ENCODE results near the gene KAZN.

Gene KAZN

DNA sequence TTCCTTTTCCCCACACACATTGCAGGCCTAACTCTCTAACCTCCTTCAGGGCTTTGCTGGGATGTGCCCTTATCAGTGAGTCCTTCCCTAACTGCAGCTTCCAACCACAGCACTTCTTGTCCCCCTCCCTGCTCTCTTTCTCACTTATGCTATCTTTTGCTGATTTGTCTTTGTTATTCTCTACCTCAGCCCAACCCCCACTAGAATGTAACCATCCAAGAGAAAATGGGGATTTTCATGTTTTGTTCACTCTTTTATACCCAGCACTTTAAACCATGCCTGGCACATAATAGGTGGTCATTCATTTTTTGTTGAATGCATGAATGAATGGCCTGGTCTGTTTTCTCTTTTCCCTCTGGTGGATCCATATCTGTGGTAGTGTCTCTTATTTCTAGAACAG lies 243.5 kb downstream of the KAZN start:
- DNase-seq (ENCODE audit: low read depth) = no peak
- TF ChIP-seq, protein P1, sequence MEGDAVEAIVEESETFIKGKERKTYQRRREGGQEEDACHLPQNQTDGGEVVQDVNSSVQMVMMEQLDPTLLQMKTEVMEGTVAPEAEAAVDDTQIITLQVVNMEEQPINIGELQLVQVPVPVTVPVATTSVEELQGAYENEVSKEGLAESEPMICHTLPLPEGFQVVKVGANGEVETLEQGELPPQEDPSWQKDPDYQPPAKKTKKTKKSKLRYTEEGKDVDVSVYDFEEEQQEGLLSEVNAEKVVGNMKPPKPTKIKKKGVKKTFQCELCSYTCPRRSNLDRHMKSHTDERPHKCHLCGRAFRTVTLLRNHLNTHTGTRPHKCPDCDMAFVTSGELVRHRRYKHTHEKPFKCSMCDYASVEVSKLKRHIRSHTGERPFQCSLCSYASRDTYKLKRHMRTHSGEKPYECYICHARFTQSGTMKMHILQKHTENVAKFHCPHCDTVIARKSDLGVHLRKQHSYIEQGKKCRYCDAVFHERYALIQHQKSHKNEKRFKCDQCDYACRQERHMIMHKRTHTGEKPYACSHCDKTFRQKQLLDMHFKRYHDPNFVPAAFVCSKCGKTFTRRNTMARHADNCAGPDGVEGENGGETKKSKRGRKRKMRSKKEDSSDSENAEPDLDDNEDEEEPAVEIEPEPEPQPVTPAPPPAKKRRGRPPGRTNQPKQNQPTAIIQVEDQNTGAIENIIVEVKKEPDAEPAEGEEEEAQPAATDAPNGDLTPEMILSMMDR (conservative IDR thresholded peaks at IDR 0.05; ENCODE audit: low read length) = no peak
- no peak overlapping the region for H3K4me3 ChIP-seq (ENCODE audit: low read length)

DNA sequence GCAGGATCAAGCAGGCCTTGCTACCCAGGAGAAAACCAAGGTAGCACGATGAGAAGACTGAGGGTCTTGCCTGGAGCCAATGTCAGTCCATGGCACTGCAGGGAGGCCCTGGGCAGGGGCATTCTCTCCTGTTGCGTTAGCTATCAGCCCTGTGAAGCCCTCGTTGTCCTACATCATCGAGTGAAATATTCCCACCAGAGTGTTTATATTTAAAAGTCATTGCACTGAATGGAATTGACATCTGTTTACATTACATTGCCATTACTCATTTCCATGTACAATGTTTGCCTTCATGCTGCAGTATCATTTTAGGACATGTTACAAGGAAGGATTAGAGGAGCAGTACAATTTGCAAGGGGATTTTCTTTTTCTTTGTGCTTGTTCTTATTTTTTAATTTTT lies 243.9 kb downstream of the KAZN start:
- DNase-seq (ENCODE audit: low read depth) = no peak
- TF ChIP-seq, protein P1 (conservative IDR thresholded peaks at IDR 0.05; ENCODE audit: low read length) = no peak
- H3K4me3 ChIP-seq (ENCODE audit: low read length) = no peak overlapping the region

DNA sequence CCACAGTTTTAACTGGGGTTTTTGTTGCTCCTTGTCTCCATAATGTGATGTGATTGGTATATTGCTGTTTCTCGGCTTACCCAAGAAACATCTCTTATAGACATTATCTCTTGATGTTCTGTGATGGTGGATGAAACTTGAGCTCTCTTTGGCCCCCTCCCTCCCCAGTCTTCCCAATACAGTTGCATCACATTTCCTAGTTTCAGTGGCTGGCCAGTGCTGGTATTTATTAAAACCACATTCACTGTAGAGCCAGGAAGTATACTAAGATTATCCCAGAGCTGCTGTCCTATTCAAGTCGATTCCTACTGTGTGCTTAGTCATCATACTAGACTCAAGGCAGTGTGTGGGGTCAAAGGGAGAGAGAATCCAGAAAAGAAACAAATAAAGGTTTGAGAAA lies 244.4 kb downstream of the KAZN start:
- no peak for DNase-seq (ENCODE audit: low read depth)
- H3K4me3 ChIP-seq (ENCODE audit: low read length) = no peak overlapping the region
- TF ChIP-seq, protein P1 (conservative IDR thresholded peaks at IDR 0.05; ENCODE audit: low read length) = no peak

DNA sequence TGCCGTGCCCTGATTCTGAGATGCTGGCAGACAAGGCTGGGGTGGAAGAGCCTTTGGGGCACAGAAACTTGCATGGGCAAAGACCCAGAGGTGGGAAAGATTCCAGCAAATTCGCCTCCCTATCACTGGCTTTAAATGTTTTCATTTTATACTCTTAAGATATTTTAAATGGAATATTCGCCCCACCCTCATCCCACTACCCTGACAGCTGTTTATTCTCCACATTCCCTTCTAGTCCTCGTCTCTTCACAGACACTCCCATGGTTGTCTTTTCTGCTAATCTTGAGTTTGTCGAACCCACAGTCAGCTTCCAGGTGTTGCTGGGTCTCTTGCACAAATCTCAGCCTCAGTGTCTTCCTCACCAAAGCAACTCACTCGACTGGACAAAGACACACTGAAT lies 245.0 kb downstream of the KAZN start:
- TF ChIP-seq, protein P1 (conservative IDR thresholded peaks at IDR 0.05; ENCODE audit: low read length) = no peak
- no peak overlapping the region for H3K4me3 ChIP-seq (ENCODE audit: low read length)
- no peak for DNase-seq (ENCODE audit: low read depth)

DNA sequence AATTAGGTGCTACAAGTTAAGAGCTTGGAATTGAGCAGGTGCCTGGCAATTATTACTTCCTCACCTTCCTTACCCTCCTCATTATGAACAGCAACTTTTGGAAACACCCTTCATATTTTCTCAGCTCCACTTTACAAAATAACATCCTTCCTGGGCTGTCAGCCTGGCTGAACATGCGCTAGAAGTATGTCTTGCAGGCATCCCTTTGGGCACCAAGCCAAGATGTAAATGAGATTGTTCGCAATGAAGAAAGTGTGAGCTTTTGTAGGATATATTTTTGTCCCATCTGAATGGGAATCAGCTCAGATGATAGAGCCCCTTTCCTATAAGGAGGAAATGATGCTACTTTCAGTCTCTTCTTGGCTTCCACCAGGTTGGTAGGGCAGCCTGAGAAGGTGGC lies 245.9 kb downstream of the KAZN start:
- TF ChIP-seq, protein P1 (conservative IDR thresholded peaks at IDR 0.05; ENCODE audit: low read length) = no peak
- no peak for DNase-seq (ENCODE audit: low read depth)
- H3K4me3 ChIP-seq (ENCODE audit: low read length) = no peak overlapping the region

DNA sequence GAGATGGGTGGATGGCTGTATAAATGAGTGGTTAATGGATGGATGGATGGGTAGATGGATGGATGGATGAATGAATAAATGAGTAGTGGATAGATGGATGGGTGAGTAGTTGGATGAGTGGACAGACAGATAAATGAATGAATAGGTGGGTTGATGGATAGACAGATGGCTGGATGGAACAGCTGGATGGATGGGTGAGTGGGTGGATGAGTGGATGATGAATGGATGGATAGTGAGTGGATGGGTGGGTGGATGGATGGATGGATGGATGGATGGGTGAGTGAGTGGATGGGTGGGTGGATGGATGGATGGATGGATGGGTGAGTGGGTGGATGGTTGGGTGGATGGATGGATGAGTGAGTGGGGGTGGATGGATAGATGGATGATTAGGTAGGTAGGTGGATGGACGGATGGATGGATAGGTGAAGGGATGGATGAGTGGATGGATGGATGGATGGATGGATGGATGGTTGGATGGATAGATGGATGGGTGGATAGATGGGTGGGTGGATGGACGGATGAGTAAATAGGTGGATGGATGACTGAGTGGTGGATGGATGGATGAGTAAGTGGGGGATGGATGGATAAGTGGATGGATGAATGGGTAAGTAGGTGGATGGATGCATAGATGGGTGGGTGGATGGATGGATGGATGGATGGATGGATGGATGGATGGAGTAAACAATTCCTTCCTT lies 246.6 kb downstream of the KAZN start:
- TF ChIP-seq, protein P1 (conservative IDR thresholded peaks at IDR 0.05; ENCODE audit: low read length) = no peak
- no peak for DNase-seq (ENCODE audit: low read depth)

DNA sequence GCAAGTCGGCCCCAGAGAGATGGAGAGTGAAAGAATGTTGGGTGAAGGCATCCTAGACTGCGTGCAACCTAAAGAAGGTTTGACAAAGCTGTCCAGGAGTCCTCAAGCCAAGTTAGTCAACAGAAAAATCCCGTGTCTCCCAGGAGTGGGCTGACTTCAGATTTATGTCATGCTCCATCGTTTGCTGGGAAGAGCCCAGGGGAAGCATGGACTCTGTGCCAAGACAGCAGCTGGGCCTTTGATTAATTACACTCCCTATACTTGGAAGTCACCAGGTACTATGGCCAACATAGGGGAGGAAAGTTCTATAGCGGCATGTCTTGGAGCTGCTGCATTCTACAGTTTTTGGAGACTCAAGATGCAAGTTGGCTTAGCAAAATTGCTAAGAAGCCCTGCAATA lies 247.4 kb downstream of the KAZN start:
- TF ChIP-seq, protein P1 (conservative IDR thresholded peaks at IDR 0.05; ENCODE audit: low read length) = no peak
- DNase-seq (ENCODE audit: low read depth) = no peak
- H3K4me3 ChIP-seq (ENCODE audit: low read length) = no peak overlapping the region

More for the DNA sequence above, 246.6 kb downstream of the KAZN start:
- H3K4me3 ChIP-seq (ENCODE audit: low read length) = no peak overlapping the region
